ENCODE results near the gene TAB2. TPM values are rescaled to one million over a fixed set of nuclear protein-coding genes. Genes with fewer than 3 reads are reported as not detected.

Gene TAB2
- total RNA-seq, 2 experiments from 2014 or later, result 121 to 123 TPM

- POLR2A ChIA-PET, result no interaction called here
- no peak overlapping the region for H3K27ac Mint-ChIP-seq
These were observed 70.4 kb downstream of the TAB2 start for GRCh38 chr6:149387779-149388512.

GRCh38 chr6:149389509-149390297, 72.2 kb downstream of the TAB2 start:
- Histone ChIP-seq H3K27ac (ENCODE audit: low read depth in 1 of 2, low read length in 2 of 2) (no peak overlapping the region), H3K9me3 (ENCODE audit: control insufficient read depth in 1 of 2, insufficient read depth in 1 of 2, low read length in 2 of 2) (no peaks in the 10 kb centered on the region), H3K4me1 (ENCODE audit: insufficient read depth, low read length) (peaks cover 6% of the 10 kb centered on the region), H3K27me3 (ENCODE audit: control insufficient read depth in 1 of 2, insufficient read depth in 2 of 2, low read length in 2 of 2) (no peaks in the 10 kb centered on the region), H3K4me3 (ENCODE audit: low read length) (no peak overlapping the region), H3K36me3 (ENCODE audit: insufficient read depth, low read length) (peaks cover 30% of the 10 kb centered on the region)
- ChIA-PET POLR2A (no interaction called here), CTCF (no interaction called here)
- Mint-ChIP-seq H3K9me3 (peaks cover 9% of the 10 kb centered on the region), H3K4me3 (no peak overlapping the region), H3K27ac (no peak overlapping the region), H3K27me3 (no peaks in the 10 kb centered on the region), H3K36me3 (ENCODE audit: low read depth) (peaks cover 88% of the 10 kb centered on the region), H3K4me1 (ENCODE audit: low read depth) (peaks cover 79% of the 10 kb centered on the region)
- intact Hi-C loops (cut with DNase I, micrococcal nuclease), result no loop called here
- no peak for DNase-seq
- no peak for ATAC-seq (ENCODE audit: poor library complexity)
- TF ChIP-seq CTCF (IDR thresholded peaks at IDR 0.05), result no peak

More at GRCh38 chr6:149387779-149388512, 70.4 kb downstream of the TAB2 start:
- intact Hi-C loops (cut with DNase I, micrococcal nuclease), result no loop called here
- no peaks in the 10 kb centered on the region for H3K27me3 ChIP-seq (ENCODE audit: control insufficient read depth in 1 of 2, insufficient read depth in 2 of 2, low read length in 2 of 2)
- H3K9me3 Mint-ChIP-seq, result peaks cover 9% of the 10 kb centered on the region
- peaks cover 88% of the 10 kb centered on the region for H3K36me3 Mint-ChIP-seq (ENCODE audit: low read depth)
- no peaks in the 10 kb centered on the region for H3K27me3 Mint-ChIP-seq
- H3K4me1 ChIP-seq (ENCODE audit: insufficient read depth, low read length), result peaks cover 6% of the 10 kb centered on the region
- no peak overlapping the region for H3K4me3 Mint-ChIP-seq
- no peaks in the 10 kb centered on the region for H3K9me3 ChIP-seq (ENCODE audit: control insufficient read depth in 1 of 2, insufficient read depth in 1 of 2, low read length in 2 of 2)
- no peak overlapping the region for H3K4me3 ChIP-seq (ENCODE audit: low read length)
- CTCF ChIA-PET, result interaction anchor here (0.7 kb wide), 1 partner anchor 16 kb away, joined by 3 read pairs; no protein-coding TSS in a partner anchor
- peaks cover 39% of the 10 kb centered on the region for H3K36me3 ChIP-seq (ENCODE audit: insufficient read depth, low read length)
- H3K27ac ChIP-seq (ENCODE audit: low read depth in 1 of 2, low read length in 2 of 2), result no peak overlapping the region
- no peak for TF ChIP-seq CTCF (IDR thresholded peaks at IDR 0.05)
- ATAC-seq (ENCODE audit: poor library complexity), result no peak
- DNase-seq, result no peak
- peaks cover 79% of the 10 kb centered on the region for H3K4me1 Mint-ChIP-seq (ENCODE audit: low read depth)

GRCh38 chr6:149392093-149392492, 74.6 kb downstream of the TAB2 start:
- H3K4me3 ChIP-seq (ENCODE audit: low read length), result no peak overlapping the region
- H3K4me3 Mint-ChIP-seq, result no peak overlapping the region

More at GRCh38 chr6:149392093-149392492, 74.6 kb downstream of the TAB2 start:
- Mint-ChIP-seq H3K36me3 (ENCODE audit: low read depth) (peaks cover 88% of the 10 kb centered on the region), H3K27ac (peak overlapping the region; percentile 48), H3K9me3 (no peaks in the 10 kb centered on the region), H3K27me3 (no peaks in the 10 kb centered on the region), H3K4me1 (ENCODE audit: low read depth) (peaks cover 82% of the 10 kb centered on the region)
- Histone ChIP-seq H3K27ac (ENCODE audit: low read depth in 1 of 2, low read length in 2 of 2) (no peak overlapping the region), H3K36me3 (ENCODE audit: insufficient read depth, low read length) (peaks cover 17% of the 10 kb centered on the region), H3K9me3 (ENCODE audit: control insufficient read depth in 1 of 2, insufficient read depth in 1 of 2, low read length in 2 of 2) (no peaks in the 10 kb centered on the region), H3K4me1 (ENCODE audit: insufficient read depth, low read length) (peaks cover 6% of the 10 kb centered on the region), H3K27me3 (ENCODE audit: control insufficient read depth in 1 of 2, insufficient read depth in 2 of 2, low read length in 2 of 2) (no peaks in the 10 kb centered on the region)
- ATAC-seq (ENCODE audit: poor library complexity) (no peak), DNase-seq (no peak)
- TF ChIP-seq CTCF (IDR thresholded peaks at IDR 0.05), result no peak
- intact Hi-C loops (cut with DNase I, micrococcal nuclease), result no loop called here
- CTCF ChIA-PET, result interaction anchor here (1.3 kb wide), 1 partner anchor 210 kb away, joined by 3 read pairs; no protein-coding TSS in a partner anchor
- POLR2A ChIA-PET, result interaction anchor here (0.6 kb wide), 1 partner anchor 297 kb away, joined by 3 read pairs; no protein-coding TSS in a partner anchor

Data from CD4-positive, alpha-beta T cell (primary cell).